ENCODE measurements around the gene METTL25. TPM values are rescaled to one million over a fixed set of nuclear protein-coding genes. Genes with fewer than 3 reads are reported as not detected.
A peak's percentile ranks its signal among the peaks of the same experiment; 100 is the strongest.

The METTL25 gene
- total RNA-seq, 1 experiment from 2014 or later = 11.6 TPM

- Histone ChIP-seq H3K18ac (ENCODE audit: insufficient read length, low read depth, low read length) (no peak overlapping the region), H2AFZ (ENCODE audit: low read length) (no peak overlapping the region), H2BK15ac (ENCODE audit: low read depth, low read length) (no peak overlapping the region), H3K27ac (ENCODE audit: insufficient read length, low read depth, low read length) (no peak overlapping the region), H4K8ac (replicated peaks; ENCODE audit: insufficient read length, low read depth, low read length) (no peak overlapping the region), H3K9me3 (ENCODE audit: control insufficient read depth, low read depth, low read length) (no peaks in the 10 kb centered on the region), H3K4me2 (ENCODE audit: insufficient read depth, insufficient read length, low read length) (no peak overlapping the region), H3K56ac (ENCODE audit: insufficient read length, low read depth, low read length) (no peak overlapping the region), H2BK20ac (ENCODE audit: low read depth, low read length, poor library complexity, severe bottlenecking) (no peak overlapping the region), H4K5ac (ENCODE audit: insufficient read length, low read depth, low read length) (no peak overlapping the region), H2BK120ac (ENCODE audit: low read depth, low read length, poor library complexity, severe bottlenecking) (no peak overlapping the region), H3K9ac (ENCODE audit: extremely low read depth, insufficient read length, low read length) (no peak overlapping the region), H4K91ac (ENCODE audit: insufficient read length, low read depth, low read length) (no peak overlapping the region), H3K23me2 (ENCODE audit: insufficient read length, low read depth, low read length, poor library complexity, severe bottlenecking) (no peaks in the 10 kb centered on the region), H2AK5ac (ENCODE audit: insufficient read length, low read length) (no peak overlapping the region), H3K4ac (ENCODE audit: low read depth, low read length) (no peak overlapping the region), H4K20me1 (ENCODE audit: control insufficient read depth, insufficient read depth, insufficient read length) (no peaks in the 10 kb centered on the region), H2BK12ac (ENCODE audit: insufficient read length, low read depth, low read length) (no peak overlapping the region), H3K79me2 (ENCODE audit: insufficient read depth, low read length) (no peaks in the 10 kb centered on the region), H3K4me1 (ENCODE audit: insufficient read depth, low read length) (no peaks in the 10 kb centered on the region), H2BK5ac (ENCODE audit: insufficient read length, low read length) (no peak overlapping the region), H3K23ac (ENCODE audit: insufficient read length, low read depth, low read length) (no peak overlapping the region), H3T11ph (ENCODE audit: low read length) (no peak overlapping the region), H3K27me3 (ENCODE audit: insufficient read depth, low read length) (no peaks in the 10 kb centered on the region), H3K79me1 (ENCODE audit: insufficient read depth, low read depth, low read length, poor library complexity, severe bottlenecking) (no peaks in the 10 kb centered on the region), H3K14ac (ENCODE audit: insufficient read depth, low read length) (no peak overlapping the region; the same call in 1 of the 2 replicates)
- Mint-ChIP-seq H3K4me1 (no peaks in the 10 kb centered on the region), H3K27me3 (ENCODE audit: low read depth) (no peaks in the 10 kb centered on the region), H3K4me3 (no peak overlapping the region), H3K36me3 (ENCODE audit: insufficient read depth in 1 of 3, low read depth in 3 of 3) (peaks cover 0 to 5% (median 1%) of the 10 kb centered on the region in 3 experiments; a peak in 4 of 7 replicates), H3K9me3 (no peaks in the 10 kb centered on the region; a peak in 1 of 5 replicates), H3K27ac (peak overlapping the region in 1 of 3 experiments; percentile 79; a peak in 2 of 7 replicates)
- WGBS (ENCODE audit: extremely low coverage, insufficient read length, low lambda C conversion rate) = no CpG with 5 or more reads among the region's 8 CpGs
- peak; percentile 34 for DNase-seq
- no peak for TF ChIP-seq CTCF (conservative IDR thresholded peaks at IDR 0.05)
Observed at GRCh38 chr12:82473111-82473754, 114.9 kb downstream of the METTL25 start.
